CD4-positive, CD25-positive, alpha-beta regulatory T cell (primary cell): ENCODE results near the gene RAB6A. TPM values are rescaled to one million over a fixed set of nuclear protein-coding genes. Genes with fewer than 3 reads are reported as not detected.

Experiments used
- ATAC-seq, 2 donors: fragments of 150-1000 bp; cut with Tn5 transposase; one replicate each; pipeline ENCODE4 v1.10.0; 2021; ENCODE audit warnings: low read depth in 2 of 2, moderate number of reproducible peaks in 2 of 2, moderate library complexity in 1 of 2
- DNase-seq, 3 donors: peaks; one replicate each; pipeline versions ENCODE4 v3.0.0 to v3.0.0-alpha.2; 2012 to 2022; ENCODE audit warnings: mixed read lengths in 1 of 3
- H3K27ac ChIP-seq: one replicate; pipeline ENCODE4 v1.7.0; 2013; ENCODE audit warnings: mild to moderate bottlenecking, low read length; ENCODE audit not compliant: insufficient read depth, poor library complexity, severe bottlenecking
- H3K27me3 ChIP-seq: one replicate; pipeline ENCODE4 v1.7.0; 2013; ENCODE audit warnings: low read length; ENCODE audit not compliant: control insufficient read depth, insufficient read depth
- H3K36me3 ChIP-seq: one replicate; pipeline ENCODE4 v1.7.0; 2013; ENCODE audit warnings: mild to moderate bottlenecking, low read length, moderate library complexity; ENCODE audit not compliant: control insufficient read depth, insufficient read depth
- H3K4me1 ChIP-seq: 2 replicates; pipeline ENCODE4 v1.7.0; 2013; ENCODE audit warnings: mild to moderate bottlenecking, low read length; ENCODE audit not compliant: insufficient read depth, control insufficient read depth, poor library complexity, severe bottlenecking
- H3K4me3 ChIP-seq: one replicate; pipeline ENCODE4 v1.7.0; 2013; ENCODE audit warnings: low read depth, mild to moderate bottlenecking, low read length, moderate library complexity
- H3K9me3 ChIP-seq, 2 experiments: 1 replicate in 1 of 2; 2 replicates in 1 of 2; pipeline ENCODE4 v1.7.0; 2013; ENCODE audit warnings: low read length in 2 of 2, mild to moderate bottlenecking in 1 of 2, moderate library complexity in 1 of 2; ENCODE audit not compliant: control insufficient read depth in 2 of 2
- H3K27ac Mint-ChIP-seq, 3 donors: one replicate each; pipeline ENCODE4 v1.8.0; 2020 to 2022; ENCODE audit warnings: mild to moderate bottlenecking in 3 of 3, mixed read lengths in 3 of 3, moderate library complexity in 2 of 3
- H3K27me3 Mint-ChIP-seq: one replicate; pipeline ENCODE4 v1.8.0; 2022; ENCODE audit warnings: mild to moderate bottlenecking, mixed read lengths
- H3K36me3 Mint-ChIP-seq: one replicate; pipeline ENCODE4 v1.8.0; 2020; ENCODE audit warnings: mixed read lengths
- H3K4me1 Mint-ChIP-seq, 4 donors: one replicate each; pipeline ENCODE4 v1.8.0; 2020 to 2022; ENCODE audit warnings: mixed read lengths in 4 of 4, mild to moderate bottlenecking in 1 of 4
- H3K4me3 Mint-ChIP-seq, 4 donors: one replicate each; pipeline ENCODE4 v1.8.0; 2020 to 2022; ENCODE audit warnings: mild to moderate bottlenecking in 4 of 4, mixed read lengths in 4 of 4, moderate library complexity in 3 of 4
- H3K9me3 Mint-ChIP-seq, 7 donors: one replicate each; pipeline ENCODE4 v1.8.0; 2020 to 2022; ENCODE audit warnings: mixed read lengths in 7 of 7, mild to moderate bottlenecking in 3 of 7, moderate library complexity in 2 of 7
- polyA plus RNA-seq, 4 donors: library from polyadenylated mRNA; unstranded; fragments of 300-500 nt; fragmentation: Illumina TruSeq; gene quantifications; one replicate each; pipeline ENCODE4 v1.2.3, GENCODE V29; 2021
- total RNA-seq: library from RNA; stranded (reverse); gene quantifications from one replicate; pipeline ENCODE4 v1.2.3, GENCODE V29; 2022

RAB6A gene
- 79.0 TPM for total RNA-seq
- 100 to 1,000 TPM; 108 to 124 (median 120) TPM for polyA plus RNA-seq

- peaks cover 30% of the 10 kb centered on the region for H3K4me1 ChIP-seq
- Mint-ChIP-seq H3K27ac (peak within 1 kb of the TSS; percentile 90 to 98 (median 97)), H3K4me1 (peaks cover 22 to 43% (median 35%) of the 10 kb centered on the region in 4 donors), H3K36me3 (no peaks in the 10 kb centered on the region), H3K9me3 (peaks cover 0 to 1% (median 0%) of the 10 kb centered on the region in 7 donors), H3K4me3 (peak within 1 kb of the TSS; percentile 88 to 99 (median 94)), H3K27me3 (peaks cover 4% of the 10 kb centered on the region)
- H3K27ac ChIP-seq, result peak within 1 kb of the TSS; percentile 83
- ATAC-seq (peak; percentile 90 to 93), DNase-seq (peak; percentile 99 to 100 (median 100))
- H3K36me3 ChIP-seq, result no peaks in the 10 kb centered on the region
- no peaks in the 10 kb centered on the region for H3K9me3 ChIP-seq
- H3K27me3 ChIP-seq, result no peaks in the 10 kb centered on the region
- H3K4me3 ChIP-seq, result peak within 1 kb of the TSS; percentile 89
These were observed at the start of gene RAB6A for GRCh38 chr11:73760679-73761402. TSS of gene RAB6A (minus strand) at chr11:73761074. CDS start at chr11:73760635, 439 bp downstream.

GRCh38 chr11:73810637-73811036 is 49.8 kb upstream of the RAB6A start:
- H3K36me3 ChIP-seq, result peaks cover 4% of the 10 kb centered on the region
- H3K27ac ChIP-seq, result no peak overlapping the region
- Mint-ChIP-seq H3K9me3 (peaks cover 0 to 2% (median 0%) of the 10 kb centered on the region in 7 donors), H3K27ac (no peak overlapping the region), H3K4me1 (peaks cover 2 to 14% (median 5%) of the 10 kb centered on the region in 4 donors), H3K36me3 (peaks cover 18% of the 10 kb centered on the region), H3K27me3 (no peaks in the 10 kb centered on the region), H3K4me3 (no peak overlapping the region)
- no peak for DNase-seq
- H3K27me3 ChIP-seq, result no peaks in the 10 kb centered on the region
- H3K4me3 ChIP-seq, result no peak overlapping the region
- no peaks in the 10 kb centered on the region for H3K9me3 ChIP-seq
- no peak for ATAC-seq
- no peaks in the 10 kb centered on the region for H3K4me1 ChIP-seq

GRCh38 chr11:73808052-73808451 is 47.2 kb upstream of the RAB6A start:
- H3K27ac ChIP-seq, result no peak overlapping the region
- DNase-seq (no peak), ATAC-seq (no peak)
- H3K9me3 Mint-ChIP-seq, result peaks cover 0 to 2% (median 0%) of the 10 kb centered on the region in 7 donors
- no peak overlapping the region for H3K4me3 ChIP-seq
- peaks cover 17% of the 10 kb centered on the region for H3K36me3 Mint-ChIP-seq
- peaks cover 4% of the 10 kb centered on the region for H3K36me3 ChIP-seq
- H3K27ac Mint-ChIP-seq, result no peak overlapping the region
- peaks cover 6 to 18% (median 7%) of the 10 kb centered on the region in 4 donors for H3K4me1 Mint-ChIP-seq
- H3K27me3 ChIP-seq, result no peaks in the 10 kb centered on the region
- H3K4me3 Mint-ChIP-seq, result no peak overlapping the region
- H3K27me3 Mint-ChIP-seq, result no peaks in the 10 kb centered on the region
- no peaks in the 10 kb centered on the region for H3K9me3 ChIP-seq
- H3K4me1 ChIP-seq, result no peaks in the 10 kb centered on the region

GRCh38 chr11:73804712-73805111 is 43.8 kb upstream of the RAB6A start:
- DNase-seq, result no peak
- no peak overlapping the region for H3K4me3 ChIP-seq
- H3K36me3 Mint-ChIP-seq, result peaks cover 24% of the 10 kb centered on the region
- no peaks in the 10 kb centered on the region for H3K9me3 ChIP-seq
- H3K4me1 ChIP-seq, result no peaks in the 10 kb centered on the region
- no peaks in the 10 kb centered on the region for H3K27me3 Mint-ChIP-seq
- peaks cover 11 to 13% (median 12%) of the 10 kb centered on the region in 4 donors for H3K4me1 Mint-ChIP-seq
- ATAC-seq, result no peak
- peaks cover 4% of the 10 kb centered on the region for H3K36me3 ChIP-seq
- H3K27me3 ChIP-seq, result no peaks in the 10 kb centered on the region
- H3K4me3 Mint-ChIP-seq, result no peak overlapping the region
- H3K27ac ChIP-seq, result no peak overlapping the region
- H3K9me3 Mint-ChIP-seq, result no peaks in the 10 kb centered on the region
- H3K27ac Mint-ChIP-seq, result no peak overlapping the region

- DNase-seq (no peak), ATAC-seq (no peak)
- Histone ChIP-seq H3K4me1 (no peaks in the 10 kb centered on the region), H3K27ac (no peak overlapping the region), H3K4me3 (no peak overlapping the region), H3K27me3 (no peaks in the 10 kb centered on the region), H3K9me3 (no peaks in the 10 kb centered on the region), H3K36me3 (peaks cover 9% of the 10 kb centered on the region)
- H3K36me3 Mint-ChIP-seq, result peaks cover 23% of the 10 kb centered on the region
- no peaks in the 10 kb centered on the region for H3K9me3 Mint-ChIP-seq
- no peak overlapping the region for H3K4me3 Mint-ChIP-seq
- no peak overlapping the region for H3K27ac Mint-ChIP-seq
- peaks cover 10 to 18% (median 15%) of the 10 kb centered on the region in 4 donors for H3K4me1 Mint-ChIP-seq
- no peaks in the 10 kb centered on the region for H3K27me3 Mint-ChIP-seq
These were observed 40.3 kb upstream of the RAB6A start for GRCh38 chr11:73801136-73801535.

- H3K27me3 ChIP-seq, result no peaks in the 10 kb centered on the region
- Mint-ChIP-seq H3K27ac (no peak overlapping the region), H3K4me1 (peaks cover 5 to 18% (median 13%) of the 10 kb centered on the region in 4 donors)
These were observed 39.5 kb upstream of the RAB6A start for GRCh38 chr11:73800276-73800806.

GRCh38 chr11:73797457-73797856 is 36.6 kb upstream of the RAB6A start:
- Histone ChIP-seq H3K4me1 (no peaks in the 10 kb centered on the region), H3K27me3 (no peaks in the 10 kb centered on the region), H3K9me3 (no peaks in the 10 kb centered on the region), H3K36me3 (peaks cover 8% of the 10 kb centered on the region), H3K4me3 (no peak overlapping the region), H3K27ac (no peak overlapping the region)
- DNase-seq, result no peak
- Mint-ChIP-seq H3K4me1 (peaks cover 5 to 25% (median 13%) of the 10 kb centered on the region in 4 donors), H3K27me3 (no peaks in the 10 kb centered on the region), H3K36me3 (peaks cover 20% of the 10 kb centered on the region), H3K27ac (no peak overlapping the region), H3K4me3 (no peak overlapping the region), H3K9me3 (no peaks in the 10 kb centered on the region)
- ATAC-seq, result no peak

More at GRCh38 chr11:73800276-73800806, 39.5 kb upstream of the RAB6A start:
- H3K27ac ChIP-seq, result no peak overlapping the region
- no peaks in the 10 kb centered on the region for H3K9me3 ChIP-seq
- ATAC-seq (no peak), DNase-seq (no peak)
- no peaks in the 10 kb centered on the region for H3K27me3 Mint-ChIP-seq
- peaks cover 19% of the 10 kb centered on the region for H3K36me3 Mint-ChIP-seq
- no peak overlapping the region for H3K4me3 ChIP-seq
- no peak overlapping the region for H3K4me3 Mint-ChIP-seq
- H3K4me1 ChIP-seq, result no peaks in the 10 kb centered on the region
- no peaks in the 10 kb centered on the region for H3K9me3 Mint-ChIP-seq
- peaks cover 8% of the 10 kb centered on the region for H3K36me3 ChIP-seq
